ENCODE measurements around the gene C10orf95.

C10orf95 gene

DNA sequence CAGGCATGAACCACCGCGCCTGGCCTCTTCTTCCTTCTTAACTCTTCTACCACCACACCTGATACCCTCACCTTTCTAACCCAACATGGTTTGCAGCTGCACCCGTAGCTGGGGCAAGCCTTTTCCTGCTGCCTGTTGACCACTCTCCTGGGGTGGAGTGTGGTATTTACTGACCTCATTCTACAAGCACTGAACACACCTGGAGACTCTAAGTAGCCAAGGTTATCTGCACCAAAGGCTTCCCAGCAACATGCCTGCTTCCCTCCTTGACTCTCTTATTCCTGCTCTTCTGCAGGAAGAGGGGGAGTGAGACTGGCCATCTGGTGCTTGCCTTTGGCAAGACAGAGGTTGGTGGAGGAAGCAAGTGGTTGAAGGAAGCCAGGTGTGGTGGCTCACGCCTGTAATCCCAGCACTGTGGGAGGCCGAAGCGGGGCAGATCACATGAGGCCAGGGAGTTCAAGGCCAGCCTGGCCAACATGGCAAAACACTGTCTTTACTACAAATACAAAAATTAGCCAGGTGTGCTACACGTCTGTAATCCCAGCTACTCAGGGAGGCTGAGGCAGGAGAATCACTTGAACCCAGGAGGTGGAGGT lies 41.1 kb upstream of the C10orf95 start:
- no peak for DNase-seq (ENCODE audit: low read depth)
- TF ChIP-seq, protein P1, sequence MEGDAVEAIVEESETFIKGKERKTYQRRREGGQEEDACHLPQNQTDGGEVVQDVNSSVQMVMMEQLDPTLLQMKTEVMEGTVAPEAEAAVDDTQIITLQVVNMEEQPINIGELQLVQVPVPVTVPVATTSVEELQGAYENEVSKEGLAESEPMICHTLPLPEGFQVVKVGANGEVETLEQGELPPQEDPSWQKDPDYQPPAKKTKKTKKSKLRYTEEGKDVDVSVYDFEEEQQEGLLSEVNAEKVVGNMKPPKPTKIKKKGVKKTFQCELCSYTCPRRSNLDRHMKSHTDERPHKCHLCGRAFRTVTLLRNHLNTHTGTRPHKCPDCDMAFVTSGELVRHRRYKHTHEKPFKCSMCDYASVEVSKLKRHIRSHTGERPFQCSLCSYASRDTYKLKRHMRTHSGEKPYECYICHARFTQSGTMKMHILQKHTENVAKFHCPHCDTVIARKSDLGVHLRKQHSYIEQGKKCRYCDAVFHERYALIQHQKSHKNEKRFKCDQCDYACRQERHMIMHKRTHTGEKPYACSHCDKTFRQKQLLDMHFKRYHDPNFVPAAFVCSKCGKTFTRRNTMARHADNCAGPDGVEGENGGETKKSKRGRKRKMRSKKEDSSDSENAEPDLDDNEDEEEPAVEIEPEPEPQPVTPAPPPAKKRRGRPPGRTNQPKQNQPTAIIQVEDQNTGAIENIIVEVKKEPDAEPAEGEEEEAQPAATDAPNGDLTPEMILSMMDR (IDR thresholded peaks at IDR 0.05; ENCODE audit: low read length, missing control alignments), result no peak
- H3K4me3 ChIP-seq (replicated peaks; ENCODE audit: low read depth, low read length), result no peak overlapping the region

- DNase-seq (ENCODE audit: low read depth), result no peak
- no peak overlapping the region for H3K4me3 ChIP-seq (replicated peaks; ENCODE audit: low read depth, low read length)
- TF ChIP-seq, protein P1 (IDR thresholded peaks at IDR 0.05; ENCODE audit: low read length, missing control alignments), result no peak
These were observed 39.8 kb upstream of the C10orf95 start for GRCh38 chr10:102491136-102491535.

DNA sequence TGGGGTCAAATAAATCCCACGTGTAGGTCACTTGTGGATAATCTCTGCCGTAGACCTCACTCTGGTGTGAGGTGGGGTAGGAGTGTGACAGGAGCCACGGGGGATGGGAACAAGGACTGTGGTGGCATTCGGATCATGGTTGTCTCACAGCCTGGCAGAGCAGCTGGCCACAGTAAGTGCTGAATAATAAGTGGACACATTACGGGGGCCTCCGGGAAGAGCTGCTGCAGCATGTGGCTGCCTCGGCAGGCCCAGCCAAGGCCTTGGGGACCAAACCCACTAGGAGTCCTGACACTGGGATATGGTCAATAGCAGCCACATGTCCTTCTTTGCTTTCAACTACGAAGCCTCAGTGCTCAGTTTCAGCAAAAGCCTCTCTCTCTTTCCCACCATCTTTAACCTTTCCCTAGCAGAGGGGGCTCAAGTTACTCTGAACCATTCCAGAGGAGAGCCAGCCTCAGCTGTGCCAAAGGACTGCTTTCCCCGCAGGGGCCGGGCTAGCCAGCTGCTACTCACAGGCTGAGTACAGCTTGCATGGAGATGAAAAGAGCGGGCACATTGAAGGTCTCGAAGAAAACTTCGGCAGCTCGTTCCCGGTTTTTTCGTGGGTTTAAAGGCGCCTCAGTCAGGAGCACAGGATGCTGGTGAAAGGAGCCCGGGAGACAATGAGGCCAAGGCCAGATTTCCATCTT lies 33.9 kb upstream of the C10orf95 start:
- TF ChIP-seq, protein P1 (IDR thresholded peaks at IDR 0.05; ENCODE audit: low read length, missing control alignments), result no peak
- no peak overlapping the region for H3K4me3 ChIP-seq (replicated peaks; ENCODE audit: low read depth, low read length)
- DNase-seq (ENCODE audit: low read depth), result no peak

DNA sequence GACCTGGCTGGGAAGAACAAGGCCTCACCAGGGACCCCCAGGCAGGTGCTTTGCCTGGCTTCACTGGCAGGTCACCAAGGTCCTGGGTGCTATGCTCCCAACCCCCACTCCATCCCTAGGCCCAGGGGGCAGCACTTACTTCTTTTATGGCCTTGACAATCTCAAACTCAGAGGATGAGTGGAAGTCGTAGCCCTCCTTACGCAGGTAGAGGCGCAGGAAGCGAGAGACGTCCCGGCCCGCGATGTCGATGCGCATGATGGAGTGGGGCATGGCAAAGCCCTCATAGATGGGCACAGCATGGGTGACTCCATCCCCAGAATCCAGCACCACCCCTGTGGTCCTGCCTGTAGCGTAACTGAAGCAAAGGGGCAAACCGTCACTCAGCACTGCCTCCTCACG lies 32.7 kb upstream of the C10orf95 start:
- TF ChIP-seq, protein P1 (IDR thresholded peaks at IDR 0.05; ENCODE audit: low read length, missing control alignments), result no peak
- H3K4me3 ChIP-seq (replicated peaks; ENCODE audit: low read depth, low read length), result no peak overlapping the region
- DNase-seq (ENCODE audit: low read depth), result no peak

DNA sequence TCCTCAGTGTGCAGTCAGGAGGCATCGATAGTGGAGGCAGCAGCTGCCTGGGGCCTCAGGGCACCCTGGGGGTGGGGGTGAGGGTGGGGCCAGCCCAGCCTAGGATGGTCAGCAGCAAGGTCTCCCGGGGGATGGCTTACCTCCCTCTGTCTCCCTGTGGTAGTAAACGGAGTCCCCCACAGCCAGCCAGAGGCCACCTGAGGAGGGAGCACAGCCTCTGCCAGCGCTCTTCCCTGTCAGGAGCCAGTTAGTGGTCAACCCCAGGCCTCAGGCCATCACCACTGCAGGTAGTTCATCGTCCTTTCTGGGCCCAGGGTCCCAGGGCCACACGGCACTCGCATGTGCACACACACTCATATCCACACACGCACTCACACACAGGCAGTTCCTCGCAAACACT lies 29.1 kb upstream of the C10orf95 start:
- DNase-seq (ENCODE audit: low read depth), result no peak
- H3K4me3 ChIP-seq (replicated peaks; ENCODE audit: low read depth, low read length), result no peak overlapping the region
- TF ChIP-seq, protein P1 (IDR thresholded peaks at IDR 0.05; ENCODE audit: low read length, missing control alignments), result no peak

DNA sequence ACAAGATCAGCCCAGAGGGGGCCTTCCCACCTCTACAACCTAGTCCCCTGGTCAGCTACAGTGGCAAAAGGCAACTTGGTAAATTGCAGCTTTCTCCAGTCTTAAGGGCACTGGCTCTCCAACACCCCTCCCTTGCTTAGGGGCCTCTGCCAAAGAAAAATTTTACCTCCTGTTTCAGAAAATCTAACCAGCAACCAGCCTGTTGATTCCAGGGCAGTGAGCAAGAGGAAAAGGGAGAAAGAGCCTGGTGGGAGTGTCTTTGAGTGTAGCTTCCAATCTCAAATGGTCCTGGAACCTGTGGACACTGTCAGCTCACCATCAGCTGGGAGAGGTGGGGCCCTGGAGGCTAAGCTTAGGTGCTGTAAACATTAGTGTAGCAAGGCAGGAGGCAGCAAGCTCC lies 28.3 kb upstream of the C10orf95 start:
- TF ChIP-seq, protein P1 (IDR thresholded peaks at IDR 0.05; ENCODE audit: low read length, missing control alignments), result no peak
- H3K4me3 ChIP-seq (replicated peaks; ENCODE audit: low read depth, low read length), result no peak overlapping the region
- DNase-seq (ENCODE audit: low read depth), result no peak
